Immature natural killer cell (primary cell): ENCODE data around the gene ABI3BP. TPM values are rescaled to one million over a fixed set of nuclear protein-coding genes. Genes with fewer than 3 reads are reported as not detected.

Source experiments
- DNase-seq, 3 donors: peaks; one replicate each; pipeline ENCODE4 v3.0.0; 2022; ENCODE audit warnings: mixed read lengths in 1 of 3
- H3K27ac Mint-ChIP-seq, 6 donors: one replicate each; pipeline ENCODE4 v1.8.0; 2020; ENCODE audit warnings: mixed read lengths in 6 of 6, mild to moderate bottlenecking in 5 of 6, inconsistent platforms in 4 of 6, moderate library complexity in 3 of 6
- H3K27me3 Mint-ChIP-seq, 3 donors: one replicate each; pipeline ENCODE4 v1.8.0; 2020 to 2021; ENCODE audit warnings: low read depth in 3 of 3, mild to moderate bottlenecking in 3 of 3, mixed read lengths in 3 of 3, moderate library complexity in 3 of 3, inconsistent platforms in 1 of 3
- H3K36me3 Mint-ChIP-seq, 3 donors: one replicate each; pipeline ENCODE4 v1.8.0; 2020; ENCODE audit warnings: mixed read lengths in 3 of 3, inconsistent platforms in 2 of 3, mild to moderate bottlenecking in 2 of 3
- H3K4me1 Mint-ChIP-seq, 2 donors: one replicate each; pipeline ENCODE4 v1.8.0; 2020; ENCODE audit warnings: inconsistent platforms in 2 of 2, mild to moderate bottlenecking in 2 of 2, mixed read lengths in 2 of 2, moderate library complexity in 1 of 2
- H3K4me3 Mint-ChIP-seq, 5 donors: one replicate each; pipeline ENCODE4 v1.8.0; 2020; ENCODE audit warnings: mild to moderate bottlenecking in 5 of 5, mixed read lengths in 5 of 5, inconsistent platforms in 3 of 5, moderate library complexity in 3 of 5
- H3K9me3 Mint-ChIP-seq, 6 donors: one replicate each; pipeline ENCODE4 v1.8.0; 2020; ENCODE audit warnings: mild to moderate bottlenecking in 6 of 6, mixed read lengths in 6 of 6, inconsistent platforms in 4 of 6, moderate library complexity in 3 of 6
- polyA plus RNA-seq, 3 donors: library from polyadenylated mRNA; unstranded; fragments of 300-500 nt; fragmentation: Illumina TruSeq; gene quantifications; one replicate each; pipeline ENCODE4 v1.2.3, GENCODE V29; 2021

Gene ABI3BP
- polyA plus RNA-seq, 3 donors from 2014 or later = not detected

DNA sequence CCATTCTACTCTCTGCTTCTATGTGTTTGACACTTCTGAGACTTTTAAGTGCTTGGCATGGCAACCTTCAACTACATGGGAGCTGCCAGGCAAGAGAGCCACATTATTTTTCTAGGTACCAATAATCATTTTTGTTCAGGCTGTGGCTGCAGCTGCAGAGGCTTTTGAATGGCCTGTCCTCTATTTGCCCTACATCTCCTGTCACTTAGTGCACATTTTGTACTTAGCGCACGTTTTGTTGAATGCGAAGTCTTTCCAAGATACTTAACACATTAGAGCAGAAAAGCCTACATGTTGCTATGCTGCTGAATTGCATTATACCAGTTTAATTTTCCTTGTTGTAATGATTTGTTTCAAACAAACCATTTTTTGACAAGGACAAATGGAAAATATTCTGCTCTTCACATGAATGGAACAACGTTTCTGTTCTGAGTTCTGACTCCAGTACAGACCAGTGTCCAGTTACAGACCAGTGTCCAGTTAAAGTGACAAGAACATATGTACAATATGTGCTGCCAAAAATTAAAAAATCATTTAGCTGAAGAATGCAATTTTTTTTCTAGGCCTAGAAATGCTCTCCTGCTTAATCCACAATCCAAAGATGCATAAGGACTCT lies 113.9 kb downstream of the ABI3BP start:
- H3K27me3 Mint-ChIP-seq = peaks cover 0 to 3% (median 2%) of the 10 kb centered on the region in 3 donors
- H3K9me3 Mint-ChIP-seq = peaks cover 0 to 2% (median 0%) of the 10 kb centered on the region in 6 donors
- H3K27ac Mint-ChIP-seq = no peak overlapping the region
- H3K4me1 Mint-ChIP-seq = no peaks in the 10 kb centered on the region
- H3K36me3 Mint-ChIP-seq = no peaks in the 10 kb centered on the region
- H3K4me3 Mint-ChIP-seq = no peak overlapping the region
- no peak for DNase-seq

- Mint-ChIP-seq H3K36me3 (no peaks in the 10 kb centered on the region), H3K27ac (no peak overlapping the region), H3K9me3 (no peaks in the 10 kb centered on the region), H3K27me3 (peaks cover 0 to 5% (median 2%) of the 10 kb centered on the region in 3 donors), H3K4me3 (no peak overlapping the region), H3K4me1 (no peaks in the 10 kb centered on the region)
- no peak for DNase-seq
These were observed 115.9 kb downstream of the ABI3BP start for GRCh38 chr3:100877286-100877685.

DNA sequence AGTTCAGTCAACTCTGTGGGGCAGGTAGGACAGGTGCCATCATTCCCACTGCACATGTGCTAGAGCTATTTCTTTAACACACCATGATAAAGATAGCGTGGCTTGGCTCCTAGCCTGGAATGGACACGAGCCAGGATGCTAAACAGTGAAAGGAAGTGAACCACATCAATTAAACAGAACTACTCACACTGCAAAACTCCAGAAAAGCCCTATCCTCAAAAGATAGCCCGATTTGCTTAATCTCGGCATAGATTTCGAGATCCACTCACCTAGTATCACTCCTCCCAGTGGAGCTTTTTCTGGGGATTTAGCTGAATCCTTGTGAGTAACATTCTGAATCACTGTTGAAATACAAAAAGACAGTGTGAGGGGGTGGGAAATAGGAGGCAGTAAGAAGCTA lies 118.0 kb downstream of the ABI3BP start:
- no peak for DNase-seq
- no peak overlapping the region for H3K4me3 Mint-ChIP-seq
- no peaks in the 10 kb centered on the region for H3K9me3 Mint-ChIP-seq
- no peak overlapping the region for H3K27ac Mint-ChIP-seq
- peaks cover 0 to 5% (median 2%) of the 10 kb centered on the region in 3 donors for H3K27me3 Mint-ChIP-seq
- H3K4me1 Mint-ChIP-seq = no peaks in the 10 kb centered on the region
- no peaks in the 10 kb centered on the region for H3K36me3 Mint-ChIP-seq

DNA sequence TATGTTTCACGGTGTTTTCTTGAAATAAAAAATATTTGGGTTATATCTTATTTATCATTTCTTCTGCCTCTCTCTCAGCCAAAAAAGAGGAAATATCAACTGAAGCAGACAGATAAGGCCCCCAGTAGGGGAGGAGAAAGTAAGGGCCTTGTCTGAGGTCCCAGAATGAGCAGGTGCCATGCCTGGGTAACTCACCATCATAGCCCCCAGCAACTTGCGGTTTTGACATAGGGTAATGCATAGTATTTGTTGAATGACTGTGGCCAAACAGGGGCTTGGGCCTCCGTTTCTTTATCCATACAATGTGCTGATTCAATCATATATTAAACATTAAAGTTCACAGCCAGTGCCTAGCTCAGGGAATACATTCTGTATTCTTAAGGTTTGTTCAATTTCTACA lies 119.6 kb downstream of the ABI3BP start:
- peaks cover 0 to 1% (median 0%) of the 10 kb centered on the region in 6 donors for H3K9me3 Mint-ChIP-seq
- H3K4me1 Mint-ChIP-seq = no peaks in the 10 kb centered on the region
- DNase-seq = no peak
- H3K4me3 Mint-ChIP-seq = no peak overlapping the region
- H3K27ac Mint-ChIP-seq = no peak overlapping the region
- peaks cover 0 to 5% (median 2%) of the 10 kb centered on the region in 3 donors for H3K27me3 Mint-ChIP-seq
- H3K36me3 Mint-ChIP-seq = peaks cover 0 to 3% (median 0%) of the 10 kb centered on the region in 3 donors

- Mint-ChIP-seq H3K27ac (no peak overlapping the region), H3K27me3 (peaks cover 0 to 5% (median 2%) of the 10 kb centered on the region in 3 donors), H3K36me3 (peaks cover 0 to 3% (median 0%) of the 10 kb centered on the region in 3 donors)
These were observed 121.9 kb downstream of the ABI3BP start for GRCh38 chr3:100871306-100871705.

DNA sequence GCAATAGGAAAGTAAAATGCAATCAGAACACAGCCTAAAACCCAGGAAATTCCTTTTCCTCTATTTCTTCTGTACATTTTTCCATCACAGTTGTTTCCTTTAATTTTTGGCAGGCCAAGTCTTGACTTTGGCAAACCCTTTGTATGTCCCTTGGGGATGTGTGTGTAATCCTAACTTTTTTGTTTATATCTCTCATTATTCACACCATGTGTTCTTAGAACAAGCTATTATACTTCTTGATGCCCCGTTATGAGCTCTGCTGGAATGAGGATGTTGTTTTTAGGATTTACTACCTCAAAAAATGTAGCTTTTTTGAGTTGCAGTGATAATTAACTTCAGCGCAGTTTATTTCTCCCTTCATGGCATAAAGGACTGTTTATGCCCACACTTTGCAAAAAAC lies 123.4 kb downstream of the ABI3BP start:
- H3K36me3 Mint-ChIP-seq = peaks cover 0 to 3% (median 0%) of the 10 kb centered on the region in 3 donors
- peaks cover 0 to 5% (median 2%) of the 10 kb centered on the region in 3 donors for H3K27me3 Mint-ChIP-seq
- H3K4me3 Mint-ChIP-seq = no peak overlapping the region
- DNase-seq = no peak
- no peak overlapping the region for H3K27ac Mint-ChIP-seq
- no peaks in the 10 kb centered on the region for H3K4me1 Mint-ChIP-seq
- peaks cover 0 to 1% (median 0%) of the 10 kb centered on the region in 6 donors for H3K9me3 Mint-ChIP-seq

More at GRCh38 chr3:100871306-100871705, 121.9 kb downstream of the ABI3BP start:
- Mint-ChIP-seq H3K9me3 (peaks cover 0 to 1% (median 0%) of the 10 kb centered on the region in 6 donors), H3K4me3 (no peak overlapping the region), H3K4me1 (no peaks in the 10 kb centered on the region)
- no peak for DNase-seq

- peaks cover 0 to 5% (median 2%) of the 10 kb centered on the region in 3 donors for H3K27me3 Mint-ChIP-seq
- H3K9me3 Mint-ChIP-seq = peaks cover 0 to 2% (median 0%) of the 10 kb centered on the region in 6 donors
- H3K36me3 Mint-ChIP-seq = peaks cover 0 to 3% (median 0%) of the 10 kb centered on the region in 3 donors
- H3K4me1 Mint-ChIP-seq = no peaks in the 10 kb centered on the region
- DNase-seq = no peak
- H3K27ac Mint-ChIP-seq = no peak overlapping the region
- no peak overlapping the region for H3K4me3 Mint-ChIP-seq
These were observed 124.3 kb downstream of the ABI3BP start for GRCh38 chr3:100868894-100869293.

- H3K27ac Mint-ChIP-seq = no peak overlapping the region
- no peaks in the 10 kb centered on the region for H3K4me1 Mint-ChIP-seq
- H3K4me3 Mint-ChIP-seq = no peak overlapping the region
- DNase-seq = no peak
- peaks cover 0 to 2% (median 0%) of the 10 kb centered on the region in 6 donors for H3K9me3 Mint-ChIP-seq
- peaks cover 0 to 5% (median 2%) of the 10 kb centered on the region in 3 donors for H3K27me3 Mint-ChIP-seq
- H3K36me3 Mint-ChIP-seq = peaks cover 0 to 3% (median 0%) of the 10 kb centered on the region in 3 donors
These were observed 125.1 kb downstream of the ABI3BP start for GRCh38 chr3:100868096-100868495.

GRCh38 chr3:100865442-100865841 lies 127.8 kb downstream of the ABI3BP start:
- H3K27me3 Mint-ChIP-seq = peaks cover 0 to 4% (median 0%) of the 10 kb centered on the region in 3 donors
- no peak overlapping the region for H3K4me3 Mint-ChIP-seq
- no peaks in the 10 kb centered on the region for H3K4me1 Mint-ChIP-seq
- H3K27ac Mint-ChIP-seq = no peak overlapping the region
- DNase-seq = no peak
- H3K36me3 Mint-ChIP-seq = peaks cover 0 to 3% (median 0%) of the 10 kb centered on the region in 3 donors
- H3K9me3 Mint-ChIP-seq = peaks cover 0 to 3% (median under 1%) of the 10 kb centered on the region in 6 donors

- DNase-seq = no peak
- peaks cover 0 to 3% (median 0%) of the 10 kb centered on the region in 3 donors for H3K36me3 Mint-ChIP-seq
- peaks cover 0 to 4% (median under 1%) of the 10 kb centered on the region in 6 donors for H3K9me3 Mint-ChIP-seq
- H3K4me1 Mint-ChIP-seq = no peaks in the 10 kb centered on the region
- no peak overlapping the region for H3K4me3 Mint-ChIP-seq
- peaks cover 0 to 4% (median 0%) of the 10 kb centered on the region in 3 donors for H3K27me3 Mint-ChIP-seq
- no peak overlapping the region for H3K27ac Mint-ChIP-seq
These were observed 128.6 kb downstream of the ABI3BP start for GRCh38 chr3:100864471-100865250.

DNA sequence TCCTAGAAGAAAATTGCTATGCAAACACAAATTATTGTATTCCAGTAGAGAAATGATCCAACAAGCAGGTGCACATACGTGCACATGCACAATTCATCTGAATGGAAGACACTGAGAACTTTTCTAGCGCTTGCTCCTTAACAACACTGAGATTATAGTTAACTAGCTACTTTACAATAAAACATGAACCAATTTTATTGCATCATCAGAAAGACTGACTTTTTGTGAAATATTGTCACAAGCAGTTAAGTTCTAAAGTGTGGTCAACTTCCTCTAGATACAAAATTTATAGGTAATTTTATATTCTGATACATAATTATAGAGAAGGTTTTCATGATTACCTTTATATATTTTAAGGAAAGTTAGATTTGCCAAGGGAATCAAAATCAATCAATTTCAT lies 135.4 kb downstream of the ABI3BP start:
- Mint-ChIP-seq H3K27me3 (no peaks in the 10 kb centered on the region), H3K4me1 (peaks cover 0 to 2% of the 10 kb centered on the region in 2 donors), H3K27ac (no peak overlapping the region), H3K9me3 (peaks cover 0 to 8% (median 0%) of the 10 kb centered on the region in 6 donors), H3K36me3 (no peaks in the 10 kb centered on the region), H3K4me3 (no peak overlapping the region)
- no peak for DNase-seq

DNA sequence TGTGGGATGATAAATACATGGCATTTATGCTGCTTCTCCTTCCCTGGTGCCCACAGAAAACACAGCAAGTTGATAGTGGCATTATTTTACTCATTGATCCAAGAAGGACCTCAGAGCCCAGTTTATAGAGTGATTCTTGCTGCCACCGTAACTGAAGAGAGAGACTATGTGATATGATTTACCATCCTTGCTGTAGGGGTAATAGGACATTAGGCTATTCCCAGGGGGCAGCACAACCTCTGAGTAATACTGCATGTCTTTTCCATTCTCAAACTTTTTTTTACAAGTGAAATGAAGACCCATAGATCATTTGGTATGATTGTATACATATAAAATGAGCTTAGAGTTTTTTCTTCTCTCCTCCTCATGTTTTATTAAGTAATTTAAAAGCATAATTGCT lies 136.4 kb downstream of the ABI3BP start:
- Mint-ChIP-seq H3K36me3 (no peaks in the 10 kb centered on the region), H3K4me1 (peaks cover 0 to 7% of the 10 kb centered on the region in 2 donors), H3K4me3 (no peak overlapping the region), H3K9me3 (peaks cover 0 to 8% (median 0%) of the 10 kb centered on the region in 6 donors), H3K27me3 (no peaks in the 10 kb centered on the region), H3K27ac (no peak overlapping the region)
- DNase-seq = no peak

GRCh38 chr3:100852840-100853239 lies 140.4 kb downstream of the ABI3BP start:
- no peak for DNase-seq

GRCh38 chr3:100850701-100851100 lies 142.5 kb downstream of the ABI3BP start:
- H3K9me3 Mint-ChIP-seq = peaks cover 0 to 4% (median under 1%) of the 10 kb centered on the region in 6 donors

More at GRCh38 chr3:100852840-100853239, 140.4 kb downstream of the ABI3BP start:
- no peak overlapping the region for H3K27ac Mint-ChIP-seq
- peaks cover 0 to 4% (median 0%) of the 10 kb centered on the region in 6 donors for H3K9me3 Mint-ChIP-seq
- peaks cover 0 to 7% of the 10 kb centered on the region in 2 donors for H3K4me1 Mint-ChIP-seq
- H3K36me3 Mint-ChIP-seq = peaks cover 0 to 3% (median 0%) of the 10 kb centered on the region in 3 donors
- peaks cover 0 to 1% (median 0%) of the 10 kb centered on the region in 3 donors for H3K27me3 Mint-ChIP-seq
- H3K4me3 Mint-ChIP-seq = no peak overlapping the region

More at GRCh38 chr3:100850701-100851100, 142.5 kb downstream of the ABI3BP start:
- no peak for DNase-seq
- Mint-ChIP-seq H3K27me3 (peaks cover 0 to 2% (median 0%) of the 10 kb centered on the region in 3 donors), H3K27ac (no peak overlapping the region), H3K4me1 (peaks cover 0 to 7% of the 10 kb centered on the region in 2 donors), H3K36me3 (peaks cover 0 to 3% (median 0%) of the 10 kb centered on the region in 3 donors), H3K4me3 (no peak overlapping the region)
